ENCODE data around the gene MAB21L4. TPM values are rescaled to one million over a fixed set of nuclear protein-coding genes. Genes with fewer than 3 reads are reported as not detected.

The MAB21L4 gene
- total and polyA plus RNA-seq, 8 donors: 0.14 to 2.0 (median 1.1) TPM

- DNase-seq: peak in 2 of 6 donors; percentile 4 to 35
- no peak for ATAC-seq
- 86 to 90% methylated on average over 27 of the region's 27 CpGs for WGBS, 2 donors
These were observed 4.3 kb upstream of the MAB21L4 start for GRCh38 chr2:240900141-240900860.

GRCh38 chr2:240899468-240899865, 3.5 kb upstream of the MAB21L4 start:
- Histone ChIP-seq H3K4me1 (peaks cover 0 to 10% (median 7%) of the 10 kb centered on the region in 3 donors), H3K36me3 (no peaks in the 10 kb centered on the region), H3K9me3 (no peaks in the 10 kb centered on the region), H3K4me3 (no peak overlapping the region), H3K27me3 (no peaks in the 10 kb centered on the region), H3K27ac (no peak overlapping the region)
- 86 to 89% methylated on average over 19 of the region's 19 CpGs for WGBS, 2 donors
- intact Hi-C loops (cut with DNase I): no loop called here
- ATAC-seq (no peak), FAIRE-seq (no peak), DNase-seq (peak in 2 of 6 donors; percentile 9 to 46)
- TF ChIP-seq CTCF (IDR thresholded peaks at IDR 0.05): no peak

More at GRCh38 chr2:240900141-240900860, 4.3 kb upstream of the MAB21L4 start:
- FAIRE-seq: no peak
- intact Hi-C loops (cut with DNase I): no loop called here
- no peaks in the 10 kb centered on the region for H3K9me3 ChIP-seq
- H3K4me1 ChIP-seq: peaks cover 0 to 10% (median 7%) of the 10 kb centered on the region in 3 donors
- no peak overlapping the region for H3K4me3 ChIP-seq
- H3K27me3 ChIP-seq: no peaks in the 10 kb centered on the region
- no peaks in the 10 kb centered on the region for H3K36me3 ChIP-seq
- TF ChIP-seq CTCF (IDR thresholded peaks at IDR 0.05): no peak
- H3K27ac ChIP-seq: no peak overlapping the region

GRCh38 chr2:240898731-240899467, 2.9 kb upstream of the MAB21L4 start:
- no peak overlapping the region for H3K27ac ChIP-seq

GRCh38 chr2:240898108-240898730, 2.3 kb upstream of the MAB21L4 start:
- no peak for TF ChIP-seq CTCF (IDR thresholded peaks at IDR 0.05)
- no peak for FAIRE-seq
- no peaks in the 10 kb centered on the region for H3K9me3 ChIP-seq
- H3K4me3 ChIP-seq: no peak overlapping the region
- WGBS, 2 donors: 78 to 81% methylated on average over 17 of the region's 17 CpGs
- H3K4me1 ChIP-seq: peaks cover 0 to 10% (median 7%) of the 10 kb centered on the region in 3 donors
- H3K27ac ChIP-seq: no peak overlapping the region
- peak in 2 of 6 donors; percentile 38 to 61 for DNase-seq
- no peaks in the 10 kb centered on the region for H3K27me3 ChIP-seq
- peak in 2 of 4 donors; percentile 9 to 33 for ATAC-seq
- intact Hi-C loops (cut with DNase I): no loop called here
- no peaks in the 10 kb centered on the region for H3K36me3 ChIP-seq

More at GRCh38 chr2:240898731-240899467, 2.9 kb upstream of the MAB21L4 start:
- H3K4me1 ChIP-seq: peaks cover 0 to 10% (median 7%) of the 10 kb centered on the region in 3 donors
- H3K9me3 ChIP-seq: no peaks in the 10 kb centered on the region
- TF ChIP-seq CTCF (IDR thresholded peaks at IDR 0.05): no peak
- intact Hi-C loops (cut with DNase I): no loop called here
- H3K4me3 ChIP-seq: no peak overlapping the region
- DNase-seq (peak in 2 of 6 donors; percentile 7 to 38), ATAC-seq (no peak), FAIRE-seq (no peak)
- no peaks in the 10 kb centered on the region for H3K36me3 ChIP-seq
- 78 to 80% methylated on average over 23 of the region's 23 CpGs for WGBS, 2 donors
- H3K27me3 ChIP-seq: no peaks in the 10 kb centered on the region

Data from pancreas (tissue), 10 donors.